HCT116 (cell line): Measurements from ENCODE around the gene BNIP5.

Experiments
- EGR1 ChIP-seq: IDR thresholded peaks from 2 replicates; pipeline ENCODE4 v1.6.1; 2012; ENCODE audit warnings: low read depth
- EZH2 ChIP-seq: fragments of 200-600 bp; sonication (generic); IDR thresholded peaks from 2 replicates; pipeline ENCODE4 v1.6.1; 2017; ENCODE audit warnings: antibody characterized with exemption, mixed run types
- EZH2phosphoT487 ChIP-seq: fragments of 200-600 bp; IDR thresholded peaks from 2 replicates; pipeline ENCODE4 v1.6.1; 2018; ENCODE audit warnings: antibody characterized with exemption, borderline replicate concordance
- FOSL1 ChIP-seq: IDR thresholded peaks from 2 replicates; pipeline ENCODE4 v1.6.1; 2012; ENCODE audit warnings: low read depth
- JUND ChIP-seq: IDR thresholded peaks from 2 replicates; pipeline ENCODE4 v1.6.1; 2012
- POLR2A ChIP-seq: IDR thresholded peaks from 2 replicates; pipeline ENCODE4 v1.7.0; 2011; ENCODE audit warnings: borderline replicate concordance; ENCODE audit not compliant: insufficient read depth, insufficient read length; ENCODE audit errors: extremely low read depth
- POLR2AphosphoS5 ChIP-seq: IDR thresholded peaks from 2 replicates; pipeline ENCODE4 v1.6.1; 2011; ENCODE audit warnings: mild to moderate bottlenecking, low read depth, low read length, moderate library complexity
- RAD21 ChIP-seq: IDR thresholded peaks from 2 replicates; pipeline ENCODE4 v1.6.1; 2012; ENCODE audit warnings: low read depth, mild to moderate bottlenecking
- SRF ChIP-seq: IDR thresholded peaks from 2 replicates; pipeline ENCODE4 v1.6.1; 2012; ENCODE audit warnings: low read depth
- YY1 ChIP-seq: IDR thresholded peaks from 2 replicates; pipeline ENCODE4 v1.6.1; 2011; ENCODE audit warnings: low read length, low read depth, moderate library complexity, mild to moderate bottlenecking; ENCODE audit not compliant: insufficient replicate concordance; ENCODE audit errors: extremely low read depth
- ZNF274 ChIP-seq: fragments of 200-500 bp; sonication (Bioruptor generic); IDR thresholded peaks from 2 replicates; pipeline ENCODE4 v1.6.1; 2014; ENCODE audit warnings: mild to moderate bottlenecking, low read depth, low read length, inconsistent platforms
- TF ChIP-seq, protein P1 (sequence below), 3 experiments: fragments of 200-600 bp in 1 of 3; sonication (generic) in 1 of 3; IDR thresholded peaks in 2 of 3; conservative IDR thresholded peaks in 1 of 3; 2 replicates each; pipeline ENCODE4 v1.5.1; 2012 to 2017; ENCODE audit warnings: low read depth in 2 of 3, low read length in 2 of 3, antibody characterized with exemption in 1 of 3, borderline replicate concordance in 1 of 3, control low read depth in 1 of 3, mild to moderate bottlenecking in 1 of 3, mixed read lengths in 1 of 3, mixed run types in 1 of 3, moderate library complexity in 1 of 3; ENCODE audit not compliant: insufficient read depth in 1 of 3
- TF ChIP-seq, protein P2 (sequence below): IDR thresholded peaks from 2 replicates; pipeline ENCODE4 v1.6.1; 2012; ENCODE audit warnings: low read depth
- TF ChIP-seq, protein P3 (sequence below): IDR thresholded peaks from 2 replicates; pipeline ENCODE4 v1.6.1; 2012

DNA sequence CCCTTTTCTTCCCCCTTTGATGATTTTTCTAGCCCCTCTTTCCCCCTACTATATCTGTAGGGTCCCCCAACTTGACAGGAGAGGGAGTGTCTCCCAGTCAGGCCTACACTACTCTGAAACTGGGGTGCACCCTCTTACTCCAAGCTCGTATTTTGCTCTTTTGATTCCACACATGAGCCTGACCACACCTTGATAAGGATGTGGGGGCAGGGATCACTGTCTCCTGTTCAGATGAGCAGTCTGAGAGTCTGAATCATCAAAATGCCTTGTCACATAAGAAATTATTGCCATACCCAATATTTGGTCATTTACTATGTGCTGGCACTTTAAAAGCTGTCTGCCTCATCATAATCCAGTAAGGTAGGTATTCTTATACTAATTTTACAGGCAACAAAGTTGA lies 50.9 kb downstream of the BNIP5 start:
- no peak for TF ChIP-seq RAD21
- no peak for TF ChIP-seq JUND
- TF ChIP-seq YY1: no peak
- TF ChIP-seq FOSL1: no peak
- no peak for TF ChIP-seq POLR2A
- TF ChIP-seq, protein P1, sequence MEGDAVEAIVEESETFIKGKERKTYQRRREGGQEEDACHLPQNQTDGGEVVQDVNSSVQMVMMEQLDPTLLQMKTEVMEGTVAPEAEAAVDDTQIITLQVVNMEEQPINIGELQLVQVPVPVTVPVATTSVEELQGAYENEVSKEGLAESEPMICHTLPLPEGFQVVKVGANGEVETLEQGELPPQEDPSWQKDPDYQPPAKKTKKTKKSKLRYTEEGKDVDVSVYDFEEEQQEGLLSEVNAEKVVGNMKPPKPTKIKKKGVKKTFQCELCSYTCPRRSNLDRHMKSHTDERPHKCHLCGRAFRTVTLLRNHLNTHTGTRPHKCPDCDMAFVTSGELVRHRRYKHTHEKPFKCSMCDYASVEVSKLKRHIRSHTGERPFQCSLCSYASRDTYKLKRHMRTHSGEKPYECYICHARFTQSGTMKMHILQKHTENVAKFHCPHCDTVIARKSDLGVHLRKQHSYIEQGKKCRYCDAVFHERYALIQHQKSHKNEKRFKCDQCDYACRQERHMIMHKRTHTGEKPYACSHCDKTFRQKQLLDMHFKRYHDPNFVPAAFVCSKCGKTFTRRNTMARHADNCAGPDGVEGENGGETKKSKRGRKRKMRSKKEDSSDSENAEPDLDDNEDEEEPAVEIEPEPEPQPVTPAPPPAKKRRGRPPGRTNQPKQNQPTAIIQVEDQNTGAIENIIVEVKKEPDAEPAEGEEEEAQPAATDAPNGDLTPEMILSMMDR (IDR thresholded peaks at IDR 0.05 in 2 of 3, conservative IDR thresholded peaks at IDR 0.05 in 1 of 3; ENCODE audit: borderline replicate concordance in 1 of 3, insufficient read depth in 1 of 3, low read depth in 2 of 3, low read length in 2 of 3): no peak
- no peak for TF ChIP-seq EGR1
- no peak for TF ChIP-seq EZH2
- no peak for TF ChIP-seq POLR2AphosphoS5
- TF ChIP-seq, protein P2, sequence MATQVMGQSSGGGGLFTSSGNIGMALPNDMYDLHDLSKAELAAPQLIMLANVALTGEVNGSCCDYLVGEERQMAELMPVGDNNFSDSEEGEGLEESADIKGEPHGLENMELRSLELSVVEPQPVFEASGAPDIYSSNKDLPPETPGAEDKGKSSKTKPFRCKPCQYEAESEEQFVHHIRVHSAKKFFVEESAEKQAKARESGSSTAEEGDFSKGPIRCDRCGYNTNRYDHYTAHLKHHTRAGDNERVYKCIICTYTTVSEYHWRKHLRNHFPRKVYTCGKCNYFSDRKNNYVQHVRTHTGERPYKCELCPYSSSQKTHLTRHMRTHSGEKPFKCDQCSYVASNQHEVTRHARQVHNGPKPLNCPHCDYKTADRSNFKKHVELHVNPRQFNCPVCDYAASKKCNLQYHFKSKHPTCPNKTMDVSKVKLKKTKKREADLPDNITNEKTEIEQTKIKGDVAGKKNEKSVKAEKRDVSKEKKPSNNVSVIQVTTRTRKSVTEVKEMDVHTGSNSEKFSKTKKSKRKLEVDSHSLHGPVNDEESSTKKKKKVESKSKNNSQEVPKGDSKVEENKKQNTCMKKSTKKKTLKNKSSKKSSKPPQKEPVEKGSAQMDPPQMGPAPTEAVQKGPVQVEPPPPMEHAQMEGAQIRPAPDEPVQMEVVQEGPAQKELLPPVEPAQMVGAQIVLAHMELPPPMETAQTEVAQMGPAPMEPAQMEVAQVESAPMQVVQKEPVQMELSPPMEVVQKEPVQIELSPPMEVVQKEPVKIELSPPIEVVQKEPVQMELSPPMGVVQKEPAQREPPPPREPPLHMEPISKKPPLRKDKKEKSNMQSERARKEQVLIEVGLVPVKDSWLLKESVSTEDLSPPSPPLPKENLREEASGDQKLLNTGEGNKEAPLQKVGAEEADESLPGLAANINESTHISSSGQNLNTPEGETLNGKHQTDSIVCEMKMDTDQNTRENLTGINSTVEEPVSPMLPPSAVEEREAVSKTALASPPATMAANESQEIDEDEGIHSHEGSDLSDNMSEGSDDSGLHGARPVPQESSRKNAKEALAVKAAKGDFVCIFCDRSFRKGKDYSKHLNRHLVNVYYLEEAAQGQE: no peak
- TF ChIP-seq, protein P3, sequence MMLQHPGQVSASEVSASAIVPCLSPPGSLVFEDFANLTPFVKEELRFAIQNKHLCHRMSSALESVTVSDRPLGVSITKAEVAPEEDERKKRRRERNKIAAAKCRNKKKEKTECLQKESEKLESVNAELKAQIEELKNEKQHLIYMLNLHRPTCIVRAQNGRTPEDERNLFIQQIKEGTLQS: no peak
- no peak for TF ChIP-seq ZNF274
- TF ChIP-seq EZH2phosphoT487: no peak
- TF ChIP-seq SRF: no peak
